Measurements from ENCODE around the gene SRSF8.
A peak's percentile ranks its signal among the peaks of the same experiment; 100 is the strongest.
"Not testable (repeated sequence)": the region's sequence is repeated elsewhere in the genome, so short reads cannot be mapped to it uniquely, and the experiment has no call there.

Gene SRSF8

GRCh38 chr11:95095858-95096587 lies 29.3 kb downstream of the SRSF8 start:
- peak; percentile 33 for DNase-seq (ENCODE audit: low read depth)

- no peak for DNase-seq (ENCODE audit: low read depth)
Measured at GRCh38 chr11:95097209-95097608, 30.5 kb downstream of the SRSF8 start.

GRCh38 chr11:95098826-95099225 lies 32.1 kb downstream of the SRSF8 start:
- DNase-seq (ENCODE audit: low read depth), result no peak

GRCh38 chr11:95100191-95100648 lies 33.5 kb downstream of the SRSF8 start:
- DNase-seq (ENCODE audit: low read depth), result no peak

- no peak for DNase-seq (ENCODE audit: low read depth)
Measured at GRCh38 chr11:95100856-95101507, 34.3 kb downstream of the SRSF8 start.

GRCh38 chr11:95101935-95102334 lies 35.2 kb downstream of the SRSF8 start:
- DNase-seq (ENCODE audit: low read depth), result no peak

- peak; percentile 22 for DNase-seq (ENCODE audit: low read depth)
Measured at GRCh38 chr11:95102733-95103132, 36.0 kb downstream of the SRSF8 start.

- DNase-seq (ENCODE audit: low read depth), result no peak
Measured at GRCh38 chr11:95103701-95104100, 37.0 kb downstream of the SRSF8 start.

GRCh38 chr11:95104121-95104830 lies 37.6 kb downstream of the SRSF8 start:
- DNase-seq (ENCODE audit: low read depth), result no peak

- no peak for DNase-seq (ENCODE audit: low read depth)
Measured at GRCh38 chr11:95104856-95105255, 38.1 kb downstream of the SRSF8 start.

GRCh38 chr11:95108159-95108611 lies 41.5 kb downstream of the SRSF8 start:
- peak; percentile 72 for DNase-seq (ENCODE audit: low read depth)

- DNase-seq (ENCODE audit: low read depth), result peak; percentile 72
Measured at GRCh38 chr11:95108671-95109551, 42.2 kb downstream of the SRSF8 start.

- DNase-seq (ENCODE audit: low read depth), result not testable (repeated sequence)
Measured at GRCh38 chr11:95111471-95111870, 44.8 kb downstream of the SRSF8 start.

- DNase-seq (ENCODE audit: low read depth), result no peak
Measured at GRCh38 chr11:95111923-95112540, 45.3 kb downstream of the SRSF8 start.

GRCh38 chr11:95115597-95115996 lies 48.9 kb downstream of the SRSF8 start:
- DNase-seq (ENCODE audit: low read depth), result no peak

- DNase-seq (ENCODE audit: low read depth), result no peak
Measured at GRCh38 chr11:95119361-95120060, 52.8 kb downstream of the SRSF8 start.

Data from amniotic epithelial cell (primary cell).